IMR-90 (cell line): Measurements from ENCODE around the gene HES6. TPM values are rescaled to one million over a fixed set of nuclear protein-coding genes. Genes with fewer than 3 reads are reported as not detected.

Experiments
- FOS ChIP-seq: fragments of 150-350 bp; IDR thresholded peaks from 2 replicates; pipeline ENCODE4 v1.6.1; 2016; ENCODE audit warnings: low read depth, low read length
- USF2 ChIP-seq: fragments of 150-350 bp; IDR thresholded peaks from 2 replicates; pipeline ENCODE4 v1.6.1; 2017; ENCODE audit warnings: mild to moderate bottlenecking, antibody characterized with exemption, low read length, low read depth
- polyA plus RNA-seq, 3 experiments: library from polyadenylated mRNA; depleted of rRNA; stranded (reverse); fragments of >200 nt; gene quantifications; 2 replicates each; pipeline ENCODE4 v1.2.3, GENCODE V29; 2012; ENCODE audit warnings: low replicate concordance in 1 of 3
- total RNA-seq: library from RNA; depleted of rRNA; stranded (reverse); fragments of >200 nt; gene quantifications from 2 replicates; pipeline ENCODE4 v1.2.3, GENCODE V29; 2012; rRNA removed

Gene HES6
- total and polyA plus RNA-seq, 2 of the 4 experiments (the other 2 are of a cell fraction), result 1.3 to 3.3 TPM

- TF ChIP-seq FOS (no peak), USF2 (no peak)
Observed at GRCh38 chr2:238190445-238190844, 49.4 kb downstream of the HES6 start (continued).

Other genes with a start within 250 kb of the HES6 start
- gene SCLY, start 179.0 kb downstream of the HES6 start, total RNA-seq, result 8.6 and 12.2 TPM in 2 replicates
- gene SCLY, start 179.0 kb downstream of the HES6 start, polyA plus RNA-seq (2012; rRNA removed), result 10.5 and 11.5 TPM in 2 replicates
- 1.4 and 2.0 TPM in 2 replicates for gene ESPNL, start 139.7 kb downstream of the HES6 start, total RNA-seq
- 2.0 and 2.6 TPM in 2 replicates for gene ESPNL, start 139.7 kb downstream of the HES6 start, polyA plus RNA-seq (2012; rRNA removed)
- gene KLHL30, start 101.4 kb downstream of the HES6 start, total RNA-seq, result under 0.01 TPM in 1 of 2 replicates, not detected in the other
- gene KLHL30, start 101.4 kb downstream of the HES6 start, polyA plus RNA-seq (2012; rRNA removed), result 0.03 TPM in 2 replicates
- gene ERFE, start 81.1 kb downstream of the HES6 start, total RNA-seq, result 0.56 and 1.3 TPM in 2 replicates
- gene ERFE, start 81.1 kb downstream of the HES6 start, polyA plus RNA-seq (2012; rRNA removed), result 3.5 and 3.8 TPM in 2 replicates
- gene ILKAP, start 36.3 kb downstream of the HES6 start, total RNA-seq, result 13.3 and 15.3 TPM in 2 replicates
- gene ILKAP, start 36.3 kb downstream of the HES6 start, polyA plus RNA-seq (2012; rRNA removed), result 44.2 and 44.4 TPM in 2 replicates
- gene PER2, start 48.6 kb upstream of the HES6 start, total RNA-seq, result 2.8 and 3.2 TPM in 2 replicates
- 1.7 and 2.1 TPM in 2 replicates for gene PER2, start 48.6 kb upstream of the HES6 start, polyA plus RNA-seq (2012; rRNA removed)
- gene TRAF3IP1, start 80.5 kb upstream of the HES6 start, total RNA-seq, result 5.9 and 6.9 TPM in 2 replicates
- 6.0 and 8.3 TPM in 2 replicates for gene TRAF3IP1, start 80.5 kb upstream of the HES6 start, polyA plus RNA-seq (2012; rRNA removed)
- gene ASB1, start 186.9 kb upstream of the HES6 start, total RNA-seq, result 21.4 and 23.5 TPM in 2 replicates
- gene ASB1, start 186.9 kb upstream of the HES6 start, polyA plus RNA-seq (2012; rRNA removed), result 37.3 and 39.6 TPM in 2 replicates